ENCODE measurements around the gene MCIDAS.

Gene MCIDAS

DNA sequence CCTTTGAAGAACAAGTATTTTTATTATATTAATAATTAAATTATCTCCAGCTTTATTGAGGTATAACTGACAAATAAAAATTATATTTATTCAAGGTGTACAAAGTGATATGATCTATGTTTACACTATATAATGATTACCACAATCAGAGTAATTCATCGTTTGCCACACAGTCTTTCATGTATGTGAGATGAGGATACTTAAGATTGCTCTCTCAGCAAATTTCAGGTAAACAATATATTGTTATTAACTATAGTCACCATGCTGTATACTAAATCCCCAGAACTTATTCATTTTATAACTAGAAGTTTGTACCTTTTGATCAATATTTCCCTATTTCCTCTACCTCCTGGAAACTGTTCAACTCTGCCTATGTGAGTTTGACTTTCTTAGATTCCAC, 22.9 kb upstream of the MCIDAS start:
- TF ChIP-seq, protein P1, sequence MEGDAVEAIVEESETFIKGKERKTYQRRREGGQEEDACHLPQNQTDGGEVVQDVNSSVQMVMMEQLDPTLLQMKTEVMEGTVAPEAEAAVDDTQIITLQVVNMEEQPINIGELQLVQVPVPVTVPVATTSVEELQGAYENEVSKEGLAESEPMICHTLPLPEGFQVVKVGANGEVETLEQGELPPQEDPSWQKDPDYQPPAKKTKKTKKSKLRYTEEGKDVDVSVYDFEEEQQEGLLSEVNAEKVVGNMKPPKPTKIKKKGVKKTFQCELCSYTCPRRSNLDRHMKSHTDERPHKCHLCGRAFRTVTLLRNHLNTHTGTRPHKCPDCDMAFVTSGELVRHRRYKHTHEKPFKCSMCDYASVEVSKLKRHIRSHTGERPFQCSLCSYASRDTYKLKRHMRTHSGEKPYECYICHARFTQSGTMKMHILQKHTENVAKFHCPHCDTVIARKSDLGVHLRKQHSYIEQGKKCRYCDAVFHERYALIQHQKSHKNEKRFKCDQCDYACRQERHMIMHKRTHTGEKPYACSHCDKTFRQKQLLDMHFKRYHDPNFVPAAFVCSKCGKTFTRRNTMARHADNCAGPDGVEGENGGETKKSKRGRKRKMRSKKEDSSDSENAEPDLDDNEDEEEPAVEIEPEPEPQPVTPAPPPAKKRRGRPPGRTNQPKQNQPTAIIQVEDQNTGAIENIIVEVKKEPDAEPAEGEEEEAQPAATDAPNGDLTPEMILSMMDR (IDR thresholded peaks at IDR 0.05; ENCODE audit: low read depth, low read length) = no peak
- no peak for TF ChIP-seq EZH2phosphoT487 (IDR thresholded peaks at IDR 0.05; ENCODE audit: low read depth)
- H3K27me3 ChIP-seq (ENCODE audit: low read depth, low read length) = no peaks in the 10 kb centered on the region
- H4K20me1 ChIP-seq (ENCODE audit: insufficient read depth, low read length) = no peaks in the 10 kb centered on the region
- no peaks in the 10 kb centered on the region for H3K9me3 ChIP-seq (ENCODE audit: insufficient read depth, low read length)
- H3K36me3 ChIP-seq (replicated peaks; ENCODE audit: low read depth, low read length) = peaks cover 1% of the 10 kb centered on the region
- H3K9ac ChIP-seq (ENCODE audit: low read length) = no peak overlapping the region
- no peak overlapping the region for H3K4me2 ChIP-seq (ENCODE audit: low read length)
- no peak overlapping the region for H2AFZ ChIP-seq (ENCODE audit: low read depth, low read length)
- H3K4me1 ChIP-seq (ENCODE audit: low read length) = no peaks in the 10 kb centered on the region
- H3K4me3 ChIP-seq (ENCODE audit: low read length) = no peak overlapping the region
- no peak overlapping the region for H3K27ac ChIP-seq (ENCODE audit: low read length)
- H3K79me2 ChIP-seq (ENCODE audit: low read length) = no peaks in the 10 kb centered on the region

DNA sequence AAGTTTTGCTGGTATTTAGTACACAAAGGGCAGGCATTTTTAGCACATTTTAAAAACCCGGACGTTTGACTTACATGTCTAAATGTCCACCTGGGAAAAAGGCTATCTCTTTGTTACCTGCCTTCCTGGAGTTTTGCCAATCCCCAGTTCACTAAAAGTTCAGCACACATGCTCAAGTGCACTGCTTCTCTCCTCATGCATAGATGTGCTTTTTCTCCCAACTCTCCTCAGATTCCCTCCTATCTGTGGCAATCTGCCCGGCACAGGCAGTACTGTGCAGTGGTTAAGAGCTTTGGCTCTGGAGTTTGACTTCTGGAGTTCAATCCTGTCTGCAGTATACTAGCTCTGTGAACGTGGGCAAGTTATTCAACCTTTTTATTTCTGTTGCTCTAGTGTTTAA, 14.6 kb upstream of the MCIDAS start:
- H3K9me3 ChIP-seq (ENCODE audit: insufficient read depth, low read length) = no peaks in the 10 kb centered on the region
- no peak overlapping the region for H3K27ac ChIP-seq (ENCODE audit: low read length)
- no peak overlapping the region for H3K4me3 ChIP-seq (ENCODE audit: low read length)
- H3K79me2 ChIP-seq (ENCODE audit: low read length) = no peaks in the 10 kb centered on the region
- no peaks in the 10 kb centered on the region for H3K4me1 ChIP-seq (ENCODE audit: low read length)
- H3K9ac ChIP-seq (ENCODE audit: low read length) = no peak overlapping the region
- no peaks in the 10 kb centered on the region for H4K20me1 ChIP-seq (ENCODE audit: insufficient read depth, low read length)
- H3K36me3 ChIP-seq (replicated peaks; ENCODE audit: low read depth, low read length) = no peaks in the 10 kb centered on the region
- TF ChIP-seq, protein P1 (IDR thresholded peaks at IDR 0.05; ENCODE audit: low read depth, low read length) = no peak
- TF ChIP-seq EZH2phosphoT487 (IDR thresholded peaks at IDR 0.05; ENCODE audit: low read depth) = no peak
- no peak overlapping the region for H2AFZ ChIP-seq (ENCODE audit: low read depth, low read length)
- no peaks in the 10 kb centered on the region for H3K27me3 ChIP-seq (ENCODE audit: low read depth, low read length)
- H3K4me2 ChIP-seq (ENCODE audit: low read length) = no peak overlapping the region

DNA sequence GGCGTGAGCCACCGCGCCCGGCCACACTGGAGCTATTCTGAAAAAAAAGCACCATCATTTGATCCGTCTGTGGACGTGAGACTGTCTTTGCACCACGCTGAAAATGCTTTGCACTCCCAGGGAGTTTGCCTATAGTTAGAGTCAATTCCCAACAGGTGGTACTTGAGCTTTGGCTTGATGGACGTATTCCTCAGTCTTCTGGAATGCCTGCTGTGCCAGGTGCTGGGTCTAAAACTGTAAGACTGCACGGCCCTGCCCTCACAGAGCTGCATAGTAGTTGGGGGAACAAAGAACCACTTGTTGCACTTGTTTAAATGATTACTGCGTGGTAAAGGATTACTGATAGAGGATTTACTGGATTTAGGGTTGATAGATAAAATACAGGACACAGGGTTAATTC, 9.7 kb upstream of the MCIDAS start:
- no peak overlapping the region for H3K4me3 ChIP-seq (ENCODE audit: low read length)
- H3K27me3 ChIP-seq (ENCODE audit: low read depth, low read length) = peaks cover 10% of the 10 kb centered on the region
- H3K27ac ChIP-seq (ENCODE audit: low read length) = no peak overlapping the region
- peaks cover 9% of the 10 kb centered on the region for H3K4me1 ChIP-seq (ENCODE audit: low read length)
- H3K9me3 ChIP-seq (ENCODE audit: insufficient read depth, low read length) = no peaks in the 10 kb centered on the region
- no peaks in the 10 kb centered on the region for H4K20me1 ChIP-seq (ENCODE audit: insufficient read depth, low read length)
- no peak overlapping the region for H2AFZ ChIP-seq (ENCODE audit: low read depth, low read length)
- H3K9ac ChIP-seq (ENCODE audit: low read length) = no peak overlapping the region
- H3K4me2 ChIP-seq (ENCODE audit: low read length) = no peak overlapping the region
- no peaks in the 10 kb centered on the region for H3K79me2 ChIP-seq (ENCODE audit: low read length)
- TF ChIP-seq, protein P1 (IDR thresholded peaks at IDR 0.05; ENCODE audit: low read depth, low read length) = no peak
- TF ChIP-seq EZH2phosphoT487 (IDR thresholded peaks at IDR 0.05; ENCODE audit: low read depth) = no peak
- no peaks in the 10 kb centered on the region for H3K36me3 ChIP-seq (replicated peaks; ENCODE audit: low read depth, low read length)

DNA sequence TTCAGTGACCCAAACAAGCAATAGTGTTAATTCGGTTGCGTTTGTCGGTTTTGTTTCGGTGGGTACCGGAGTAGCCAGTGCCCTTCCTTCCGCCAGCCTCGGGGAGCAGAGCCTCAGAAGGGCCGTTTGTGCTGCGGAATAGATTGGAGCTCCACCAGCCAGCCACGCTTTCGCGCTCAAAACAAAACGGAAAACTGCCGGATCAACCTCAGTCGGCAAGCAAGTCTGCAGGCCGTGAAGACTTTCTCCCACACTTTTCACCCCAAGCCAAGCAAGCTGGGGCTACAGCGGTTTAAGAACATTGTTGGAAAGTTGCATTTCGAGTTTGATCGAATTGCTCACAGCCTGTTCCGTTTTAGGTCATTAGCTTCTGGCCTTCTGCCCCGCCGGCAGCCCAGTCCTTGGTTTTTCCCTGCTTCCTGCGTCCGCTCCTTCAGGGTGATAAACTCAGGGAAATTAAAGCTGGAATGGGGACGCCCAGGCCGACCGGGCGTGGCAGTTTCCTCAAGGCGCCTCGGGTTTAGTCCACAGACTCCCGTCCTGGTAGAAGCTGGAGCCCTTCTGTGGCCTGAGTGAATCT, 7.1 kb upstream of the MCIDAS start:
- H3K9me3 ChIP-seq (ENCODE audit: insufficient read depth, low read length) = no peaks in the 10 kb centered on the region
- no peaks in the 10 kb centered on the region for H4K20me1 ChIP-seq (ENCODE audit: insufficient read depth, low read length)
- H3K27ac ChIP-seq (ENCODE audit: low read length) = no peak overlapping the region
- peak overlapping the region; percentile 29; the same call in 1 of the 2 replicates for H2AFZ ChIP-seq (ENCODE audit: low read depth, low read length)
- peak overlapping the region; percentile 69 for H3K9ac ChIP-seq (ENCODE audit: low read length)
- peaks cover 26% of the 10 kb centered on the region for H3K27me3 ChIP-seq (ENCODE audit: low read depth, low read length)
- H3K79me2 ChIP-seq (ENCODE audit: low read length) = no peaks in the 10 kb centered on the region
- H3K4me3 ChIP-seq (ENCODE audit: low read length) = peak overlapping the region; percentile 91
- H3K4me1 ChIP-seq (ENCODE audit: low read length) = peaks cover 9% of the 10 kb centered on the region
- no peak for TF ChIP-seq EZH2phosphoT487 (IDR thresholded peaks at IDR 0.05; ENCODE audit: low read depth)
- TF ChIP-seq, protein P1 (IDR thresholded peaks at IDR 0.05; ENCODE audit: low read depth, low read length) = no peak
- no peaks in the 10 kb centered on the region for H3K36me3 ChIP-seq (replicated peaks; ENCODE audit: low read depth, low read length)
- H3K4me2 ChIP-seq (ENCODE audit: low read length) = peak overlapping the region; percentile 98
